Measurements from ENCODE around the gene LRRC8B. TPM values are rescaled to one million over a fixed set of nuclear protein-coding genes. Genes with fewer than 3 reads are reported as not detected.

The LRRC8B gene
- total RNA-seq, 6 experiments from 2014 or later = 0.07 to 0.57 (median 0.15) TPM

DNA sequence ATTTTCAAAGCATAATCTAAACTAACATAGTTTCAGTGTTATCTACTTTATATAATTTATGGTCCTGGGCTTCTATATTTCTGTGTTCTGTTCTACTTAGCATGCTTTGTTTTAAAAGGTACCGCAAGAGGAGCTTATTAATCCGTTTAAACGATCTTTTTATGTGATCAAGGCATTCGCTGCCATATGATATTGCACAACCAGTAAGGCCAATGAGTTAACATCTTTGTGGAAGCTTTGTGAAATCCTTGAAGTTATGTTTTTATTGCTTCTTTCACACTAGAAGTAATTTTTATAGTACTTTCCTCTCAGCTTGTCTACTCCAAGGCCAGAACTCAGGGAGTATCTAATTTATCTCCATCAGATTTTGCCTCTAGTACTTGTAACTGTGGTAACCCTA, 117.2 kb downstream of the LRRC8B start:
- Mint-ChIP-seq H3K9me3 (peaks cover 13% of the 10 kb centered on the region), H3K4me1 (ENCODE audit: low read depth) (peaks cover 33% of the 10 kb centered on the region), H3K27ac (no peak overlapping the region), H3K4me3 (no peak overlapping the region), H3K27me3 (ENCODE audit: insufficient read depth) (no peaks in the 10 kb centered on the region), H3K36me3 (ENCODE audit: low read depth) (peaks cover 28% of the 10 kb centered on the region)
- TF ChIP-seq, protein P1, sequence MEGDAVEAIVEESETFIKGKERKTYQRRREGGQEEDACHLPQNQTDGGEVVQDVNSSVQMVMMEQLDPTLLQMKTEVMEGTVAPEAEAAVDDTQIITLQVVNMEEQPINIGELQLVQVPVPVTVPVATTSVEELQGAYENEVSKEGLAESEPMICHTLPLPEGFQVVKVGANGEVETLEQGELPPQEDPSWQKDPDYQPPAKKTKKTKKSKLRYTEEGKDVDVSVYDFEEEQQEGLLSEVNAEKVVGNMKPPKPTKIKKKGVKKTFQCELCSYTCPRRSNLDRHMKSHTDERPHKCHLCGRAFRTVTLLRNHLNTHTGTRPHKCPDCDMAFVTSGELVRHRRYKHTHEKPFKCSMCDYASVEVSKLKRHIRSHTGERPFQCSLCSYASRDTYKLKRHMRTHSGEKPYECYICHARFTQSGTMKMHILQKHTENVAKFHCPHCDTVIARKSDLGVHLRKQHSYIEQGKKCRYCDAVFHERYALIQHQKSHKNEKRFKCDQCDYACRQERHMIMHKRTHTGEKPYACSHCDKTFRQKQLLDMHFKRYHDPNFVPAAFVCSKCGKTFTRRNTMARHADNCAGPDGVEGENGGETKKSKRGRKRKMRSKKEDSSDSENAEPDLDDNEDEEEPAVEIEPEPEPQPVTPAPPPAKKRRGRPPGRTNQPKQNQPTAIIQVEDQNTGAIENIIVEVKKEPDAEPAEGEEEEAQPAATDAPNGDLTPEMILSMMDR (IDR thresholded peaks at IDR 0.05) = no peak
- DNase-seq = no peak

DNA sequence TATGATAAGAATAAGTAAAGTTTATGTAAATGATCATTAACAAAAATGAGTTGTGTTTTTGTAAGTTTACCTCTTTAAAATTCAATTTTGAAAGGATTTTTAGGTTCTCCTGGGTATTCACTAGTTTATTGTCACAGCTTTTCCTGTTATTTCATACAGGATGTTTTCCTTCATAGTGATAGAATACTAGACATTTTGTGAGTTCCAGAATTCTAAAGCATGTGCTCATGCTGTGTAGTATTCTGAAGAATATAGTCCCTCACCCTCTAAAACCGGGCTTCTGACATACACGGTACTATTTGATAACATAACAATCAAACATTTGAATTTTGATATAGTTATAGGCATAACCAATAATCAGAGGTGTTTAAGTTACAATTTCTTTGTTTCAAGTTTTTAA, 118.9 kb downstream of the LRRC8B start:
- TF ChIP-seq, protein P1 (IDR thresholded peaks at IDR 0.05) = no peak
- H3K36me3 Mint-ChIP-seq (ENCODE audit: low read depth) = peaks cover 23% of the 10 kb centered on the region
- no peak for DNase-seq
- H3K27me3 Mint-ChIP-seq (ENCODE audit: insufficient read depth) = no peaks in the 10 kb centered on the region
- H3K9me3 Mint-ChIP-seq = peaks cover 13% of the 10 kb centered on the region
- no peak overlapping the region for H3K27ac Mint-ChIP-seq
- peaks cover 19% of the 10 kb centered on the region for H3K4me1 Mint-ChIP-seq (ENCODE audit: low read depth)
- H3K4me3 Mint-ChIP-seq = no peak overlapping the region

DNA sequence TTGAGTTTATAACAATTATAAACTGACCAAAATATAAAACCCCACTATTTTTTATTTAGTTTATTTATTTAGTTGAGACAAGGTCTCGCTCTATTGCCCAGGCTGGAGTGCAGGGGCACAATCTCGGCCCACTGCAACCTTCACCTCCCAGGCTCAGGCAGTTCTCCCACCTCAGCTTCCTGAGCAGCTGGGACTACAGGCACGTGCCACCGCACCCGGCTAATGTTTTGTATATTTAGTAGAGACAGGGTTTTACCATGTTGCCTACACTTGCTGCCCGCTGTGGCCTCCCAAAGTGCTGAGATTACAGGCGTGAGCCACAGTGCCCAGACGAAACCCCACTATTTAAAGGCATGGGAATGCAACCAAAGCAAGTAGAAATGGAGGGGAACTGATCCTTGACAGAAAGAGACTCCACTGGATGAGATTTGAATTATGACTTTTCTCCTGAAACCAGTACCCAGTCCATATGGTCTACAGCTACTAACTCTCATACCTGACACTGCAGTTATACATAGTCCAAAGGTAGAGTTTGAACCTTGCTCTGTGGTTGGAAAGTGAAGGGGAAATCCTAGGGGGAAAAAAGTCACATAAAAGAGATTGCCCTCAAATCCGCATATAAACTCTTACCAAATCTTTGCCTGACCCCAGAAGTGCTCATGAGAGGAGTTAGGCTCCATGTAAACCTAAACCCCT, 119.6 kb downstream of the LRRC8B start:
- Mint-ChIP-seq H3K9me3 (peaks cover 13% of the 10 kb centered on the region), H3K27ac (no peak overlapping the region), H3K4me3 (no peak overlapping the region), H3K27me3 (ENCODE audit: insufficient read depth) (no peaks in the 10 kb centered on the region), H3K36me3 (ENCODE audit: low read depth) (peaks cover 23% of the 10 kb centered on the region), H3K4me1 (ENCODE audit: low read depth) (peaks cover 18% of the 10 kb centered on the region)
- TF ChIP-seq, protein P1 (IDR thresholded peaks at IDR 0.05) = no peak
- DNase-seq = no peak

DNA sequence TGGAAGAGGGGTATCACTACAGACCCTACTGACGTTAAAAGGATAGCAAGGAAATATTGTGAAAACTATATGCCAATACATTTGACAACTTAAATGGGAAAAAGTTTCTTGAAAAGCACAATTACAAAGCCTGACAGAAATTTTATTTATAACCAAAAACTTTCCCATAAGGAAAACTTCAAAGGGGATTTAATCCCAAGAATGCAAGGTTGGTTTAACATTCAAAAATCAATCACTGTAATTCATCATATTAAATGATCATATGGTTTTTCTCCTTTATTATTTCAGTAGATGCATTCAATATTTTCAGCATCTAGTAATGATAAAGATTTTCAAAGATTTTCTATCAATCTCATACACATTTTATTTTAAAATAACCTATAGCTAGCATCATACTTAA, 121.6 kb downstream of the LRRC8B start:
- TF ChIP-seq, protein P1 (IDR thresholded peaks at IDR 0.05) = no peak
- DNase-seq = no peak
- Mint-ChIP-seq H3K27ac (no peak overlapping the region), H3K9me3 (peaks cover 13% of the 10 kb centered on the region), H3K4me1 (ENCODE audit: low read depth) (peaks cover 16% of the 10 kb centered on the region), H3K27me3 (ENCODE audit: insufficient read depth) (no peaks in the 10 kb centered on the region), H3K36me3 (ENCODE audit: low read depth) (peaks cover 23% of the 10 kb centered on the region), H3K4me3 (no peak overlapping the region)

Other genes with a start within 250 kb of the LRRC8B start
- gene GBP6, start 160.8 kb upstream of the LRRC8B start, total RNA-seq (2021; fragmentation: NEBNext Ultra II Directional; extraction: Animal tissue kit (Norgen Biotek cat#: 25700)) = not detected
- 10 to 100 TPM in 4 of 6 experiments, 1 to 10 TPM in 2; 5.0 to 13.7 (median 10.9) TPM for gene LRRC8C, start 108.3 kb downstream of the LRRC8B start, total RNA-seq (2021; fragmentation: NEBNext Ultra II Directional; extraction: Animal tissue kit (Norgen Biotek cat#: 25700))